ENCODE results near the gene ARID3C. TPM values are rescaled to one million over a fixed set of nuclear protein-coding genes. Genes with fewer than 3 reads are reported as not detected.
A peak's percentile ranks its signal among the peaks of the same experiment; 100 is the strongest.

ARID3C gene
- total RNA-seq, 1 donor from 2014 or later: not detected

DNA sequence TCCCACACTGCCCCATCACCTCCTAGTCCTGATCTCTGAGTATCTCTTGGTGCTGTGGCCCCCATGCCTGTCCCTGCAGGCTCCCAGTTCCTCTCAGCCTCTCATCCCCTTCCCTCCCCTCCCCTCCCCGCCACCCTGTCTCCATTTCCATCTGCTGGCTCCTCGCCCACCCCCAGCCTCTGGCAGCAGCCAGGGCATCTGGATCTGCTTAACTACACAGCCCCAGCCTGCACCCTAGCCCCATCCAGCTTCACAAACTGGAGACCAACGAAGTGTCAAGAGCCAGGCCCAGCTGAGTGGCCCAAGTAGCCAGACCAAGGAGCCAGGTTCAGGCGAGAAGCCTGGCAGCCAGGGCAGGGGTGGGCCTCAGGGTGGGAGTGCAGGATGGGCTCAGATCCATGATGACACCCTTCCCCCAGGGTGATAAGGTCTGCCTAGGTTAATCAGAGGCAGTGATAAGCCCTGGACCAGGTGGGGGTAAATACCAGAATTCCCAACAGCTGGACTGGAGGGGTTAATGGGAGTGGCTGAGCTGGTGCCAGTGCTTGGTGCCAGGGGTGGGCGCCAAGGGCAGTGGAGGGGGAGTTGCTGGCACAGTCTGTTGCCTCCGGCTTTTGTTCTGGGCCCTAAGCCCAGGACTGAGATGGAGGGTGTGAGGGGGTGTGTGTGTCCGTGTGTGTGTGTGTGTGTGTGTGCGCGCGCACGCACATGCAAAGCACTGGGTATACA, 25.6 kb upstream of the ARID3C start:
- DNase-seq (no peak), ATAC-seq (peak in 1 of 2 donors; percentile 28)
- peaks cover 45% of the 10 kb centered on the region for H3K4me1 ChIP-seq
- peak overlapping the region; percentile 46 for H3K27ac ChIP-seq
- TF ChIP-seq, protein P1, sequence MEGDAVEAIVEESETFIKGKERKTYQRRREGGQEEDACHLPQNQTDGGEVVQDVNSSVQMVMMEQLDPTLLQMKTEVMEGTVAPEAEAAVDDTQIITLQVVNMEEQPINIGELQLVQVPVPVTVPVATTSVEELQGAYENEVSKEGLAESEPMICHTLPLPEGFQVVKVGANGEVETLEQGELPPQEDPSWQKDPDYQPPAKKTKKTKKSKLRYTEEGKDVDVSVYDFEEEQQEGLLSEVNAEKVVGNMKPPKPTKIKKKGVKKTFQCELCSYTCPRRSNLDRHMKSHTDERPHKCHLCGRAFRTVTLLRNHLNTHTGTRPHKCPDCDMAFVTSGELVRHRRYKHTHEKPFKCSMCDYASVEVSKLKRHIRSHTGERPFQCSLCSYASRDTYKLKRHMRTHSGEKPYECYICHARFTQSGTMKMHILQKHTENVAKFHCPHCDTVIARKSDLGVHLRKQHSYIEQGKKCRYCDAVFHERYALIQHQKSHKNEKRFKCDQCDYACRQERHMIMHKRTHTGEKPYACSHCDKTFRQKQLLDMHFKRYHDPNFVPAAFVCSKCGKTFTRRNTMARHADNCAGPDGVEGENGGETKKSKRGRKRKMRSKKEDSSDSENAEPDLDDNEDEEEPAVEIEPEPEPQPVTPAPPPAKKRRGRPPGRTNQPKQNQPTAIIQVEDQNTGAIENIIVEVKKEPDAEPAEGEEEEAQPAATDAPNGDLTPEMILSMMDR (IDR thresholded peaks at IDR 0.05): no peak
- H3K36me3 ChIP-seq: peaks cover 16% of the 10 kb centered on the region
- intact Hi-C loops (cut with DNase I): no loop called here
- H3K4me3 ChIP-seq: no peak overlapping the region
- H3K27me3 ChIP-seq (ENCODE audit: low read depth): no peaks in the 10 kb centered on the region
- no peaks in the 10 kb centered on the region for H3K9me3 ChIP-seq

DNA sequence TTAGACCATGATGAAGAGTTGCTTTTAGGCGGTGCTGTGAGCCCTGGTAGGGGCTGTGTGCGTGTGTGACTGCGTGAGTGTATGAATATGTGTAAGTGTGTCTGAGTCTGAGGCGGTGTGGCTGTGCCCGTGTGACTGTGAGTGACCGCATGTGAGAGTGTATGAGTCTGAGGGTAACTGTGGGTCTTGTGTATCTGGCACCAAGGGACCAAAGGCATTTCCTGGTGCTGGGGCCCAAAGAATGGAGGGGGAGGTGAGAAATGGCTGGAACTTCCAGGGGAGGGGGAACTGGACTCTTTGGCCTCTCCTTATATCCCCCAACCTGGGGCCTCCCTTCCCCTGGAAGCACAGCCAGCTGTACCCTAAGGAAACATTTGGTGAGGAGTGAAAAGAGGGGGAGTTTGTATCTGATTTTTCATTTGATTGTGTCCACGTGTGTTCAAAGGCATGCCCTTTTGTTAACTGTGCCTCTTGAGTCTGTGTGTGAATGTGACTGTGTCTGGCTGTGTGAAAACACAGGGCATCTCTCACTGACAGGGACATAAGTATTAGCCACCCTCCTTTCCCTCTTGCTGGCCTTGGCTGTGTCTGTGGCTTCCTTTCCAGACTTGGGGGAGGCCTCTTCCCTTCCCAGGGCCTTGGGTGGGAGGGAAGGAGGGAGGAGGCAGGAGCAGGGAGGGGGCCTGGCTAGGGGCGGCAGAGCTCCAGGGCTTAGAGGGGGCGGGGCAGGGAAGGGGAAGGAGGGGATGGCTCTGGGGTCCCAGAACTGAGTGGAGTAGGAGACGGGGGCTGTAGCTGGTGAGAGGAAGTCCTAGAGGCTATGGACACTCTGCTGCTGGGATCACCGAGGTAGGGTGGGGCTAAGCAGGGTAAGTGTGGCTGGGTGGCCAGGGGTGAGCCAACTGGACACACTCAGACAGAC, 24.5 kb upstream of the ARID3C start:
- TF ChIP-seq, protein P1 (IDR thresholded peaks at IDR 0.05): no peak
- H3K27me3 ChIP-seq (ENCODE audit: low read depth): no peaks in the 10 kb centered on the region
- no peaks in the 10 kb centered on the region for H3K9me3 ChIP-seq
- peaks cover 45% of the 10 kb centered on the region for H3K4me1 ChIP-seq
- intact Hi-C loops (cut with DNase I): no loop called here
- H3K36me3 ChIP-seq: peaks cover 25% of the 10 kb centered on the region
- DNase-seq (no peak), ATAC-seq (no peak)
- H3K27ac ChIP-seq: peak overlapping the region; percentile 72
- H3K4me3 ChIP-seq: no peak overlapping the region

DNA sequence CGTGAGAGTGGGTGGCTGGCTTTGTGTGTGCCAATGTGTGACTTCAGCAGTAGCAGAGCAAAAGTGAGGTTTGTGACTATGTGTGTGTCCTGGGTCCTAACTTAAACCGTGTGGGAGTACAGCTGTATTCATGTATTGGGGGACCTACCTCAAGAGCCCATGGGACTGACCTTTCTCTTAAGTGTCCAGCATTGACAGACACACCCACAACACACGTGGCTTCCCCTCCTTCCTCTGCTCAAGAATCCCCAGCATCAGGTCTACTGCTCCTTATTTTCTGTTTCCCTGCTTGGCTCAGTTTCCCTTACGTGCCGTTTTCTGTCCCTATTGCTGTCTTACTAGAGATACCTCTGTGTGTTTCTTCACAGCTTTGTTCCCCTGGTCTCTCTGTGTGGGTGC, 23.7 kb upstream of the ARID3C start:
- DNase-seq: no peak
- TF ChIP-seq, protein P1 (IDR thresholded peaks at IDR 0.05): no peak
- H3K27ac ChIP-seq: peak overlapping the region; percentile 72

DNA sequence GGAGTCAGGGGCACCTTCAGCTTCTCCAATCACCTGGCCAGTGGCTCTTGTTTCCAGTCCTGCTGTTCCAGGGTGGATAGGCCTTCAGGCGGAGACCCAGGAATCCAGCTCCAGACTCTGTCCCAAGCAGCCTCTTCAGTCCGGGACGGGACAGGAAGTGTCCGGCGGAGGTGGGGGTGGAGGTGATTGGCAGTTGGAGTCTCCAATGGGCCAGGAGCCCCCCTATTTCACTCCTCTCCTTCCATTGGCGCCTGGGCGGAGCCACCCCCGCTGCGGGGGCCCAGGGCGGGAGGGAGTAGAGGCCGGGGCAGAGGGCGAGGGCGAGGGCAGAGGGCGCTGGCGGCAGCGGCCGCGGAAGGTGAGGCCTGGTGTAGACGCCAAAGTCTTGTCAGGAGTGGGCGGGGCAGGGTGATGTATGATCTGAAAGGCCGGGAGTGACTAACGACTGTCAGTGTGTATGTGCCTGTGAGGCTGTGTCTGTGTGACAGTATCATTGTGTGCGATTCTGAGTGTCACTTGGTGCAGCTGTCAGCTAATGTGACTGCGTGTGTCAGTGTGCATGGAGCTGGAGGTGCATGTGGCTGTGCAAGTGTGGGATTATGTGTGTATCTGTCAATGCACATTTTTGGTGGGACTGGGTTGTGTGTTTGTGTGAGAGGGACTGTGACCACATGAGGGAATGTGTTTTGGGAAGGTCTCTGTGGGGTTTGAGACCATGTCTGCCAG, 23.2 kb upstream of the ARID3C start, which contains the start of gene IL11RA:
Gene IL11RA, plus strand, starts transcription at position 310 of the 726 bp plus-strand sequence. CDS start 3,033 bp downstream, outside the sequence.
- peak within 1 kb of the TSS; percentile 72 for H3K27ac ChIP-seq
- DNase-seq (peak; percentile 92), ATAC-seq (peak; percentile 92 to 95)
- no peaks in the 10 kb centered on the region for H3K9me3 ChIP-seq
- TF ChIP-seq, protein P1 (IDR thresholded peaks at IDR 0.05): peak; percentile 12
- no peaks in the 10 kb centered on the region for H3K27me3 ChIP-seq (ENCODE audit: low read depth)
- H3K36me3 ChIP-seq: peaks cover 29% of the 10 kb centered on the region
- intact Hi-C loops (cut with DNase I): no loop called here
- H3K4me1 ChIP-seq: peaks cover 57% of the 10 kb centered on the region
- H3K4me3 ChIP-seq: peak within 1 kb of the TSS; percentile 54

More for the DNA sequence above, 23.7 kb upstream of the ARID3C start:
- peaks cover 29% of the 10 kb centered on the region for H3K36me3 ChIP-seq
- no peak for ATAC-seq
- intact Hi-C loops (cut with DNase I): no loop called here
- peaks cover 53% of the 10 kb centered on the region for H3K4me1 ChIP-seq
- H3K27me3 ChIP-seq (ENCODE audit: low read depth): no peaks in the 10 kb centered on the region
- H3K4me3 ChIP-seq: peak overlapping the region; percentile 54
- H3K9me3 ChIP-seq: no peaks in the 10 kb centered on the region

DNA sequence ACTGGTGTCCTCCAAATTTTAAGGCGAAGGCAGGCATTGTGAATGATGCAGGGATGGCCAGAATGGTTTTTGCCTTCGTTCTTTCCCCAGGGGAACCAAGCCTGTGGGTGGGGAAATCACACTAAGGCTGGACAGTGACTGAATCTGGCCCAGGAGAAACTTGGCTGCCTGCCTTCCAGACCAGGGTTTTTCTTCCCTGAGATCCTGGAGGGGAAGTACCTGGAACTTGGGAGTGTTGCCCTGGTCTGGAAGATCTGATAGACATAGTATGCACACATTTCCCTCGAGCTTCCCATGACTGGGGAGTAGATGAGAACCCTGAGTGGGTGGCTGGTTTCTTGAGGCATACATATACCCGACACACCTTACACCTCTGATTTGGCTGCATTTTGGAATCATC, 22.5 kb upstream of the ARID3C start:
- intact Hi-C loops (cut with DNase I): no loop called here

More for the DNA sequence above, 22.5 kb upstream of the ARID3C start:
- ATAC-seq: no peak
- peaks cover 58% of the 10 kb centered on the region for H3K4me1 ChIP-seq
- H3K36me3 ChIP-seq: peaks cover 29% of the 10 kb centered on the region
- no peaks in the 10 kb centered on the region for H3K9me3 ChIP-seq
- peak overlapping the region; percentile 72 for H3K27ac ChIP-seq
- H3K4me3 ChIP-seq: peak overlapping the region; percentile 54
- no peaks in the 10 kb centered on the region for H3K27me3 ChIP-seq (ENCODE audit: low read depth)
- DNase-seq: no peak
- TF ChIP-seq, protein P1 (IDR thresholded peaks at IDR 0.05): no peak
